Skin of body (tissue), 2 donors: ENCODE measurements around the gene PSG7. TPM values are rescaled to one million over a fixed set of nuclear protein-coding genes. Genes with fewer than 3 reads are reported as not detected.
"Not testable (repeated sequence)": the region's sequence is repeated elsewhere in the genome, so short reads cannot be mapped to it uniquely, and the experiment has no call there.

Experiments
- DNase-seq: peaks from one replicate; lab custom pipeline; 2025; lab: John Stamatoyannopoulos, UW
- total RNA-seq: library from RNA; depleted of rRNA; stranded (reverse); fragments of >200 nt; gene quantifications from one replicate; pipeline ENCODE4 v1.2.3, GENCODE V29; 2014

PSG7 gene
- total RNA-seq, 1 donor from 2014 or later: not detected

DNA sequence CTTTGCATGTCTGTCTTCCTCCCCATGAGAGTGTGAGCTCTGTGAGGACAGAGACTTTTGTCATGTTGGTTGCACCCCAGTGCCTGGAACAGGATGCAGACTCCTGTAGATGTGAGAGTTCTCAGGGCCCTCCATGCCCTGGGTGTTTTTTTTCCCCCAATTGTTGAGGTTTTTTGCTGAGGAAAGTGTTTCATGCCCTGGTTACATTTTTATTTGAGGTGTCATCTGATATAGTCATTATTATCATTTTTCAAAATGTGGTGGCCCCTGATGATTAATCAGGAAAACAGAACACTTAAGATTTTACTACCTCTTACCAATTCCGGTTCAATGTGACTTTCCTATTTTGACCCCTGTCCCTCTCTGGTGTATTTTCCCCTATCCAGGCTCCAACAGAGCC lies 20.1 kb downstream of the PSG7 start:
- not testable (repeated sequence) for DNase-seq

DNA sequence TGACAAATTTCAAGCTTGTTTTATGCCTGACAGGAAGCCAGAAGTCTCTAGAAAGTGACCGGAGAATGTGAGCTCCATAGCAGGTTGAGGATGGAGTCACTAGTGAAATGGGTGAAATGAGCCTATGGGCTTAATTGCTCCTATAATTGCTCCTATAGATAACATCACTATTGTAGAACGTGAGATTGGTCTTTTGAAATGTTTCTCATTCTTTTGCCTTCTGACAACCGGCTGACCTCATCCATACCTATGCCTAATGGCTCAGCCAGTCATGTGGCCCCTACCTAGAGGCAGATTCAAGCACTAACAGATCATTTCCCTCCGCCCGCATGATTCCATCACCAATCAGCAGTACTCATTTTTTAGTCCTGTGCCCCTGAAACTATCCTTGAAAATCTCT lies 23.5 kb downstream of the PSG7 start:
- not testable (repeated sequence) for DNase-seq

DNA sequence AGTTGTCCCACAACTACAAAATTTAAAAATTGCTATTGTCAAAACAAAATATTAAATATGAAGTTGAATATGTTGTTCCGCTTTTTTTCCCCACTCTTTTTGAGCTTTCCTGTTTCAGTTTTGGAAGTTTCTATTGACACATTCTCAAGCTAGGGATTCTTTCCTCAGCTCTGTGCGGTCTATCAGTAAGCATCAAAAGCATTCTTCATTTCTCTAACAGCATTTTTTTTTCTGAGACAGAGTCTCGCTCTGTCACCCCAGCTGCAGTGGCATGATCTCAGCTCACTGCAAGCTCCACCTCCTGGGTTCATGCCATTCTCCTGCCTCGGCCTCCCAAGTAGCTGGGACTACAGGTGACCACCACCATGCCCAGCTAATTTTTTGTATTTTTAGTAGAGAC lies 24.1 kb downstream of the PSG7 start:
- not testable (repeated sequence) for DNase-seq

DNA sequence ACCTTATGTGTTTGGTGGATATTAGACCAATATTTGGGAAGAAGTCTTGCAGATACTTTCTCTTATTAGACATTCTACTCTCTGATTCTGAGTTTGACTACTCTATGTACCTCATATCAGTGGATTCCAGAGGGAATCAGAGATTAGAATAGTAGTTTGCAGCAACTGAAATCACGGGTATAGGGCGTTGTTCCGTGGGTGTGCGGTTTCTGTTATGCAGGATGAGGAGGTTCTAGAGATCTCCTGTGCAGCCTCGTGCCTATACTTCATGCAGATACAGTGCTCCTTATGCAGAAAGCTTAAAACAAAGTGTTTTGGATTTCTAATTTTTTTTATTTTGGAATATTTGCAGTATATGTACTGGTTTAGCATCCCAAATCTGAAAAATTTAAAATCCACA lies 25.3 kb downstream of the PSG7 start:
- DNase-seq: not testable (repeated sequence)

DNA sequence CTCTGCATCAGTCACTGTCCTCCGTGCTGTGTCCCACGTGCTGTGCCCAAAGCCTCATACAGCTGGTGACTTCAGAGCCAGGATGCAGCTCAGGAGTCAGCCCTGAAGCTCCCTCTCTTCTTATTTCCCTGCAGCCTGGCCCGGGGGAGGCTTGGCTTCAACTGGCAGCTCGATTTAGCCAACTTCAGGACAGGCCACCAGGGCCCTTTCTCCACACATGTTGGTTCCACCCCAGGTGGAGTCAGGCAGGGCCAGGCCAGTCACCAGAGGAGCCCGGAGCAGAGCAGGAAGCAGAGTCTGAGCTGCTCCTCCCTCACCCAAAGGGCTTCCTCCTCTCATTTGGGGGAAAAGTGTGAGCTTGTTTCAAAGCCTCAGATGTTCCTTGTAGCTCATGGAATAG lies 30.8 kb downstream of the PSG7 start:
- DNase-seq: not testable (repeated sequence)

DNA sequence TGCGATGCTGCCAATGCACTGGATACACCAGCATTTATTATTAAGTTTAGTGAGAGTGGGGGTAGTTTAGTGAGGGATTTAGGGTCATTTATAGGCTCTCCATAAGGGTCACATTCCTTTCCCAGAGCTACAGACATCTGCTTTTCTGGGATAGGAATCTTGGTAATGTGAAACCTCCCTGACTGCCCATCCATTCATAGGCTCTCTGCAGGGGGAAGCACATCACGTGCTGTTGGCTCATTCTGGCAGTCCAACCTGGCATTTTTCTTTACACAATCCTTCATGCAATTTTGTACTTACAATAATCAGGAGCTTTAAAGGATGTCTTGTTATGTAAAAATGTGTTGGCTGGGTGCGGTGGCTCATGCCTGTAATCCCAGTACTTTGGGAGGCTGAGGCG lies 36.4 kb downstream of the PSG7 start:
- not testable (repeated sequence) for DNase-seq

DNA sequence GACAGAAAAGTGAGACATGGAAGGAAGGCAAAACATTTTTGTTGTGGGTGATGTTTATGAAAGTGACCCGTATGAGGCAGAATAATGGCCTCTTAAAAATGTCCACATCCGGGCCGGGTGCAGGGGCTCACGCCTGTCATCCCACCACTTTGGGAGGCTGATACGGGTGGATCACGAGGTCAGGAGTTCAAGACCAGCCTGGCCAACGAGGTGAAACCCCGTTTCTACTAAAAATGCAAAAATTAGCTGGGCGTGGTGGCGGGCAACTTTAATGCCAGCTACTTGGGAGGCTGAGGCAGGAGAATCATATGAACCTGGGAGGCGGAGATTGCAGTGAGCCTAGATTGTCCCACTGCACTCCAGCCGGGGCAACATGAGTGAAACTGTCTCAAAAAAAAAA lies 37.3 kb downstream of the PSG7 start:
- DNase-seq: not testable (repeated sequence)

DNA sequence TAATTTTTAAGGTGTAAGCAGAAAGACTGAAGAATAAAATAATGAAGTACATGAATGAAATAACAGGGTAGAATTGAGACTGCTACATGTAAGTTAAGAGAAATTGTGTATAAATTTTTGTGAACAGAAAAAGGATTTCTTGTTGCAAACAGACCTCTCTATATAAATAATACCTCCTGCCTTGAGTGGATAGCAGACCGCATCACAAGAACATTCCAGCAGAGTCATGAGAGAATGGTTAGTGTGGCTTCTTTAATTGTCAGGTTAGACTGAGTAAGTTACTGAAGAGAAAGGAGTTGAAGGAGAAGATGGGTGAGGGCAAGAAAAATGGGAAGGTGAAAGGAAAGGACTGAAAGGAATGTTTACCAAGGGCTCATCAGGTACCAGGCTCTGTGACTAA lies 37.9 kb downstream of the PSG7 start:
- DNase-seq: not testable (repeated sequence)

DNA sequence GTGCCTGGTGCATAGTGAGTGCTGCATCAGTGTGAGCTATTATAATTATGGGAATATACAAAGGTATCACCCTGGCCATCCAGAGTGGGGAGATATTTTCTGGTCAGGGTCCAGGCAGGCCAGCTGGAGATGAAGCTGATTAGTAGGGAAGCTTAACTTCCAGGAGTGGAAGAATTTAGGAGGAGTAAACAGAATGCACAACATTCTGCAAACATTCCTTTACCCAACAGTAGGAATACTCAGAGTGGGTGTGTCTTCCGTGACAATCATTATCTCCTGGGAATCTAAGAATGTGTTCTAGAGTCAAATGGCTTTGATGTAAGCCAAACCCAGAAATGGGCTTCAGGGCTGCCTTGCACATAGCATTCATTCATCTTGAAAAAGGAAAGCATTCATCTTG lies 38.4 kb downstream of the PSG7 start:
- DNase-seq: not testable (repeated sequence)

DNA sequence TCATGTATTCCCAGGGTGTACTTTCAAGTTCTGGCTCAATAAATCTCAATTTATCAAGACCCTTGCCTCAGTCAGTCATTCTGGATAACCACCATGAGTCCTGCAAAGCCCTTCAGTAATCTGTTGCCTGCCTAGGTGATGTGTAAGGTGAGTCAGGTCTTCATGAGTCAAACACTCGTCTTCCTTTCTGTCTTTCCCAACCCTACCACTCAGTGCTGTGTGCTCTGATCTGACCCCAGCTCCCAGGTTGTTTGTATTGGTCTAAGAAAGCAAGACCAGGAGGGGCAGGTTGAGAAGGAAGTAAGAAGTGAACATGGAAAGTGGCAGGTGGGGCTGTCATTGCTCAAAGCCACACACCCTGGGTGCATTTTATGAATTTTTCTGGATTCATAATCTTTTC lies 39.3 kb downstream of the PSG7 start:
- not testable (repeated sequence) for DNase-seq

DNA sequence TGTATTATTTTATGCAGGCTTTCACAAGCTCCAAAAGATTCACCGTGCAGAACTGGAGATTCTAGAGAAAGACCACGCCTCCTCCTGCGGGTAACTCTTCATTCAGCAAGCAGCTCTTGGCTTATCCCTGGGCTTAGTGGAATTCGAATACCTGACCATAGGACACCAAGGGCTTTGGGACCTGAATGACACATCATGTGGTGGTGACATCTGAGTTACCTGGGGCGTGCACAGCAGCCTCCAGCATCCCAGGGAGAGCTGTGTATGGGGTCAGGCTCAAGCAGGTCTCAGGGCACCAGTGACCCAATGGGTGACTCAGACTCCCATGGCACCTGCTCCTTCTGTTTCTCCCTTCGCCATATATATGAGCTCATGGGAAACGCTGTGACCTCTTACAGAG lies 46.6 kb downstream of the PSG7 start:
- not testable (repeated sequence) for DNase-seq

DNA sequence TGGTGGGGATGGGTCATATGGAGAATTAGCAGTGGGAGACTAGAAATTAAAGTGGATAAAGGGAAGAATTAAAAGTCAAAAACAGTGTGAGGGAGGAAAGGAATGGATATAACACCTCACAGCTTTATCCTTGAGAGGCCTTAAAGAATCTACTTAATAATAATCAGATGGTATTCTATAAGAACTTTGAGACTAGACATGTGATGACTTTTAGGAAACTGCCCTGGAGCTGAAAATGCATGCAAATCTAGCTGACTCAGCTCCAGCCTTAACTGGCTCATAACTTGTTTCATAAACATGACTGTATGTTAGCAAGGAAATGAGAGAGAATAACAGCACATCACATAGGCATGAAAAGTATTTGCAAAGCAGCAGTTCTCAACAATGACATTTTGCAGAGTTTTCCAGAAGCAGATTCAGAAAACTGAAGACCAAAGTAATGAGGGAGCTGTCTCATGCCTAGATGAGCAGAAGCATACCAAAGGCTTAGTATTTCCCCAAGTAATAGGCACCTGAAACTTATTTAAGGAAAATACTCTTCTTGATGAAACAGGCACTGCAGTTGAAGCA lies 49.0 kb downstream of the PSG7 start:
- not testable (repeated sequence) for DNase-seq

DNA sequence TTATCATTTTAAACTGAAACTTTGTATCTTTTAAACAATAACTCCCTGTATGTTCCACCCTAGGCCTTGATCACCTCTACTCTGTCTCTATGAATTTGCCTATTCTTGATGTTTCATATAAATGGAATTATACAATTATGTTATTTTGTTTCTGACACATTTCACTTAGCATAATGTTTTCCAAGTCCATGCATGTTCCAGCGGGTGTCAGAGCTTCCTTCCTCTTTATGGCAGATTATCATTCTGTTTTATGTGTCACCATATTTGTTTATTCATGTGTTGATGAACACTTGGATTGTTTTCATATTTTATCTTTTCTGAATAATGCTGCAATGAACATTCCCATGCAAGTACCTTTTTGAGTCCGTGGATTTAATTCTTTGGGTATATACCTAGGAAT lies 54.3 kb downstream of the PSG7 start:
- DNase-seq: not testable (repeated sequence)

DNA sequence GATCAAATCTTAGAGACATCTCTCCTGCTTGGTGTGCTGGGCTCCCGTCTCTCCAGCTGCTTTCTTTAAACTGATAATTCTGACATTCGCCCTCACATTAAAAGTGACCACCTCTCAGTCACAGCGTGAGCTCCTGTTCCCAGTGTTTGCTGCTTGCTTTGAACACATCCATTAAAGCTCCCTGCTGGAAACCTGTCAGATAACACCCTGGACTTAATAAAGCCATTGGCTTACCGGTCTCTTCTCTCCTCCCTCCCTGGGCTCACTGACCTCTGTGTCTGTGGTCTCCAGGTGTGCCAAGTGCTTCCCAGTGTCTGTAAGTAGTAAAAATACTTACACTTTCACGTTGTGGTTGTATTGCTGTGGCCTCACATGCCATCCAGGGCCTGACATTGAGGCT lies 55.0 kb downstream of the PSG7 start:
- DNase-seq: not testable (repeated sequence)

DNA sequence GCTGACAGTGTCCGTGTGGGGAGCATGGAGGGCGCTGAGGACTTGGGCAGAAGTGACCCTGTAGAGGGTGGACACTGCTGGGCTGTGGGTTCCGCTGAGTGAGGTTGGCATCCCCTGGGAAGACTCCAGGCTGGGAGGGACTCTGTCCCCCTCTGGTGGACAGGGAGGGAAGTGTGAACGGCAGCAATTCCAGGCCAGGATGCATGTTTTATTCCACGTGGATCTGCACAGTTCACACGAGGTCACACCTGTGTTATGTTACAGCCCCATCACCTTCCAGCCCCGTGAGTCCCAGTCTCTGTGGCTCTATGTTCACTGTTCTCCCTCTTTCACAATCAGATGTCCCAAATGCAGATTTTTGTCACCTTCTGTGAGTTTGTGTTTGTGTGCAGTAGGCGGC lies 55.7 kb downstream of the PSG7 start:
- DNase-seq: not testable (repeated sequence)

DNA sequence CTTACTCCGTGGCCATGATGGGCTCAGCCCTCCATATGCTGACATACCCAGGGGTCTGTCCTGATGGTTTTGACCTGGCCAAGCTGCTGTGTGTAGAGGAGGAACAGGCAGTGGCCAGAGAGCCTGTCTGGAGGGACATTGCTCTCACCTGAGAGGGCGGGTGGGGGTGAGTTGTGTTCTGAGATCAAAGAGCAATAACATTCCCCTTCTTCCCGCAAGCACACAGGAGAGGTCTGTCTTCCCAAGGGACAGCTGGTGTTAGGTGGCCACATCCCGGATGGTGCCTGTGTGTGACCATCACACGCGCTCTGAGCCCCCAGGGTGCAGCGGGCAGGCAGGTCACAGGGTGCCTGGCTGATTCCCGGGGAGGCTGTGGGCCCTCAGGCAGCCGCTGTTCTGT lies 56.4 kb downstream of the PSG7 start:
- not testable (repeated sequence) for DNase-seq

DNA sequence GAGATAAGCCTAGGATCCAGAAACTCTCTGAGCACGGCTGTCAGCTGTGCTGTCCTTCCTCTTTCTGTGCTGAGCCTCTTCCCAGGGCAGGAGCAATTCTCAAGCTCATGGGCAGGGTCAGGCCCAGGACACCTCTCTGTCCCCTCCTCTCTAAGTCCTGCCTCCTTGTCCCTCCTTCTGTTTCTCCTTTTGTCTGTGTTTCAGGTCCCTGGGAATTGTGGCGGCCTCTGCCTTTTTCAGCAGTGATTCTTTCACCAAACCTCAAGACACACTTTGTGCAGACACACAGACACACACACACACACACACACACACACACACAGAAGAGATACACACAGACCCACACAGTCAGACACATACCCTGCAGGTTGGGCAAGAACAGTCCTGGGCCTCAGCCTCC lies 57.4 kb downstream of the PSG7 start, which contains the start of gene PSG1:
TSS of gene PSG1 (minus strand) at position 101 of the 400 bp plus-strand sequence. CDS start 132 bp downstream, outside the sequence.
- no peak for DNase-seq

DNA sequence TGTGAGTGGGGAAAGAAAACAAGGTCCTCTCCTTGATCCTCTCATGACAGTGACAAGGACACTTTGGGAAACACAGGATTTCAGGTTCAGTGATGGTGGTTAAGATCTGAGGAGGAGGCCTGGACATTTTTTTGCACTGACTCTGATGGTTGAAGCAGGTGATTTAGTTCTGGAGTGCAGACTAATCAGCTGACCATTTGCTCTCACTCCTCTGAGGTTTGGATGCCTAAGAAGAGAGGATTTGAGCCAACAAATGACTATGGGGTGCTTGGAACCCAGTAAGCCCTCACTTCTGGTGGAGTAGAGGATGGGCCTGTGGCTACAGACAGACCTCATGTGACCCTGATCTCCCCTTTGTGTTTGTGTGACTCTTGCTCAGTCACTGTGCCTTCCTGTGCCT lies 60.4 kb downstream of the PSG7 start:
- DNase-seq: not testable (repeated sequence)

DNA sequence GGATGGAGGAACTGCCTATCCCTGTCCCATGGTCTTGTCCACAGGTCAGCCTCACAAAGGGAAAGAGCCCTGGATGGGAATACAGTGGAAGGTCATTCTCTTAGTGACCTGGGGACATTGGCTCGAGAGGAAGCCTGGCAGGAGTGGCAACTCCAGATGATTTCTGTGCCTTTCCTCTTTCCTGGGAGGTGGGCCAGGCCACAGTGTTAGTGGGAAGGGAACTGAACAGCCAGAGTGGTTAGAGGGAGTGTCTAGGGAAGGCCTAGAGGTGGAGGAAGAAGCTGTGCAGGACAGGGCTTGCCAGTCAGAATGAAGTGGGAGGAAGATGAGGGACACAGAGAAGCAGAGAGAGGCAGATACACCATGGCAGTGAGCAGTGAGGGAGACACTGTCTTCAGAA lies 61.1 kb downstream of the PSG7 start:
- not testable (repeated sequence) for DNase-seq

DNA sequence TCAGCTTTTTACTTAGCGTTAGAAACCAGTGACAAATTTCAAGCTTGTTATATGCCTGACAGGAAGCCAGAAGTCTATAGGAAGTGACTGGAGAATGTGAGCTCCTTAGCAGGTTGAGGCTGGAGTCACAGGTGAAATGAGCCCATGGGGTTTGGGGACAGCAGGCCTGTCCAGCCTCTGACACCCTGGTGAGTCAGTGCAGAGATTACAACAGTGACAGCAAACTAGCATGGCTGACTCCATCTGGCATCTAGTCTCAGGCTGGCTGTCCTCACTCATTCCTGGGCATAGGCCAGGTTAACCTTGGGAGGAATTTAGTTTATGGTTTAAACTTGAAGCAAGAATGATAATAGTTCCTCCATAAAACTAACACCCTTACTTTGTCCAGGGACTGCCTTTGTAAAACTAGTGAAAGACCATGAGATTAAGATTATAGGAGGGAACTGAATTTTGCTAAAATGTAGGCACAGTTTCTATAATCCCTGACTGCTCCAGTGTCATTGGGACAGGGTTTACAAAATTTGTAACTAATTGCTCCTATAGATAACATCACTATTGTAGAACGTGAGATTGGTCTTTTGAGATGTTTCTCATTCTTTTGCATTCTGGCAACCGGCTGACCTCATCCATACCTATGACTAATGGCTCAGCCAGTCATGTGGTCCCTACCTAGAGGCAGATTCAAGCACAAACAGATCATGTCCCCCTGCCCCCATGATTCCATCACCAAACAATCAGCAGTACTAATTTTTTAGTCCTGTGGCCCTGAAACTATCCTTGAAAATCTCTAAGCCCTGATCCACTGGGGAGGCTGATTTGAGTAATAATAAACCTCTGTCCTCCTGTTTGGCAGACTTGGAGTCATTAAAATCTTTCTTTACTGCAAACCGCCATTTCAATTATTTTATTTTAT lies 61.9 kb downstream of the PSG7 start:
- not testable (repeated sequence) for DNase-seq

DNA sequence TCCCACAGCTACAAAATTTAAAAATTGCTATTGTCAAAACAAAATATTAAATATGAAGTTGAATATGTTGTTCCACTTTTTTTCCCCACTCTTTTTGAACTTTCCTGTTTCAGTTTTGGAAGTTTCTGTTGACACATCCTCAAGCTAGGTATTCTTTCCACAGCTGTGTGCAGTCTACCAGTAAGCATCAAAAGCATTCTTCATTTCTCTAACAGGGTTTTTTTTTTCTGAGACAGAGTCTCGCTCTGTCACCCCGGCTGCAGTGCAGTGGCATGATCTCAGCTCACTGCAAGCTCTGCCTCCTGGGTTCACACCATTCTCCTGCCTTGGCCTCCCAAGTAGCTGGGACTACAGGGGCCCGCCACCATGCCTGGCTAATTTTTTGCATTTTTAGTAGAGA lies 62.9 kb downstream of the PSG7 start:
- DNase-seq: not testable (repeated sequence)
